HL-60/S4 treated with retinoic acid at 250 ng/mL for 4 days and 3 days (cell line): ENCODE results near the gene CDH13.

ENCODE experiments used
- in situ Hi-C: fragments of 300-500 bp; cut with MboI; formaldehyde crosslinking; loops from 2 replicates; pipeline ENCODE4 v1.7.0; 2022; ENCODE audit warnings: low sequenced_read_pairs

The CDH13 gene

GRCh38 chr16:82625066-82625968, 1.5 kb upstream of the CDH13 start:
- in situ Hi-C loops: no loop called here

GRCh38 chr16:82628088-82628423, 1.3 kb downstream of the CDH13 start:
- in situ Hi-C loops: no loop called here

DNA sequence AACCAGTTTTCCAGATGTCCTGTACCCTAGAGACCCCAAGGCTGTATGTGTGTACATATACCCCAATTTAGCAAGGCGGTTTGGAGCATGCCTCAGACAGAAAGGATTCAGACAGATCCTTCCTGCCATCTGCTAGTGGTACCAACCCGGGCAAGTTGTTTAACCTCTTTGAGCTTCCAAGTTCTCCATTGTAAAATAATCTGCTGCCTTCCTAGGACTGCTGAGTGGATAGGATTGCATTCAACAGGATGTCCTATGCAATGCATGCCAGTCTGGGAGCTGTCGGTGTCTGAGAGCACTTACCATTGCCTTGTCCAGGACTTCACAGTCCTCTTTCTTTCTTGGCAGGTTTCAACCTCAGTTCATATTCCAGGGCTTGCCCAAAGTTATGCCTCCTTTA, 1.9 kb downstream of the CDH13 start:
- in situ Hi-C loops: no loop called here

DNA sequence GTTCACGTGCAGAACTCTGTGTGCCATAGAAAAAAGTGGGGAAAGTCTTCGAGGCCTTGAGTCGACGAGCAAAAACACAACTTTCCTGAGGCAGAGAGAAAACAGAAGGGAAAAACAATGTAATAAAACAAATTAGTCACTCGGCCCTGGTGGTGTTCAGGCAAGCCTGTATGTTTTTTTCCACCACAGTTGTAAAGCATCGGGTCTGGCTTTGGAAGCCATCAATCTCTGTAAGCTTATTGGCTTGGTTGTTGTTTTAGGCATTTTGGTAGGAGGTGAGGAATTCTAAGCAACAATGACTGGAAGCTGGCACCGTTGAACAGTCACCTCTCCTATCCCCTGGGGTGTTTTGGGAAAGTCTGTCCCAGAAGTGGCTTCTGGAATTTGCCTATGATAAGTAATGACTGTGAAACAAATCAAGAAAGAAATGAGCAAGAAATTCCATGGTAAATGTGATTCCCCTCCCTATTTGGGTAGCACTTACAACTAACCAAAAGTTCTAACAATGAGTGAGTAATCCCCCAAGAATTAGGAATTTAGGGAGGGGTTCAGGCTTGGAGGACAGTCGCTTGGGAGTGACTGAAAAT, 2.8 kb downstream of the CDH13 start:
- in situ Hi-C loops: no loop called here

- in situ Hi-C loops: no loop called here
Measured at GRCh38 chr16:82630219-82630618, 3.5 kb downstream of the CDH13 start.

- in situ Hi-C loops: no loop called here
Measured at GRCh38 chr16:82630688-82631087, 3.9 kb downstream of the CDH13 start.

DNA sequence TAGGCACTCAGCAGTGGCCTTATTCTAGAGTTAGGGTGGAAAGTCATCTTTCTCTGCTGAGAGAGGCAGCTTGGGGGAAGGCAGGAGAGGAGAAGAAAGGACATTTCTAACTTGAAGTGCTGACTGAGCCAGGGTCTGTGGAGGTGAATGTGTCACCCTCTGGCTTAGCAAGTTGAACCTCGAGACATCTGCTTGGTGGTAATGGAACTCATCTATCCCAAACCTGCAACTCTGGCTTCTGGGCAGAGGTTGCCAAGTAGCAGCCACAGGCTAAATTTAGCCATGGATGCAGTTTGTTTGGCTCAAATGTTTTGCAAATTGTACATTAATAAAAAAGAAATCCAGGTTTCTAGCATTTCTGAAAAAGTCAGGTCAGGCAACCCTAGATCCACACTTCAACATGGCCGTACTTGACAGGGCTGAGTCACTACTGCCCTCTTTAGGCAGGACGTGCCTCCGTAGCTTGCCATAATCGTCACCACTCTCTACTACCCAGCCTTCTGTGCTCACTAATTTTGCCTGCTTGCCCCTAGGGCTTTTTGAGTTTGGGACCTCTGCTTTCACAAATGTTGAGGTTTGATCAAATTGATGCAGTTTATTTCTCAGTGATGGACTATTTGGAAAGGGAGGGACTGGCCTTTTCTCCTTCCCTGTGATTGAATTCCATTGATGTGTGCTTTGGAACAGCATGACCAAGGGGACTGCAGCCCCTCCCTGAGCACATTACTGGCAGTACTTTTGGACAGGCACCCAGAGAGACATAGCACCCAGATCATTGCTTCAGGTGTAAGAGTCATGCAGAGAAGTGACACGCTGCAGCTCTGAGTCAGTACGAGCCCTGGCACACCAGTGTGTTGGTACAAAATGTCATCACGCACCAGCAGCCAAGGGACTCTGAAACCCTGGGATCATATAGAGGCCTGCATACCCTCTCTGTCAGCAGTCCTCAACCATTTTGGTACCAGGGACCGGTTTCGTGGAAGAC, 5.2 kb downstream of the CDH13 start:
- in situ Hi-C loops: no loop called here

- in situ Hi-C loops: no loop called here
Measured at GRCh38 chr16:82633964-82634600, 7.3 kb downstream of the CDH13 start.

DNA sequence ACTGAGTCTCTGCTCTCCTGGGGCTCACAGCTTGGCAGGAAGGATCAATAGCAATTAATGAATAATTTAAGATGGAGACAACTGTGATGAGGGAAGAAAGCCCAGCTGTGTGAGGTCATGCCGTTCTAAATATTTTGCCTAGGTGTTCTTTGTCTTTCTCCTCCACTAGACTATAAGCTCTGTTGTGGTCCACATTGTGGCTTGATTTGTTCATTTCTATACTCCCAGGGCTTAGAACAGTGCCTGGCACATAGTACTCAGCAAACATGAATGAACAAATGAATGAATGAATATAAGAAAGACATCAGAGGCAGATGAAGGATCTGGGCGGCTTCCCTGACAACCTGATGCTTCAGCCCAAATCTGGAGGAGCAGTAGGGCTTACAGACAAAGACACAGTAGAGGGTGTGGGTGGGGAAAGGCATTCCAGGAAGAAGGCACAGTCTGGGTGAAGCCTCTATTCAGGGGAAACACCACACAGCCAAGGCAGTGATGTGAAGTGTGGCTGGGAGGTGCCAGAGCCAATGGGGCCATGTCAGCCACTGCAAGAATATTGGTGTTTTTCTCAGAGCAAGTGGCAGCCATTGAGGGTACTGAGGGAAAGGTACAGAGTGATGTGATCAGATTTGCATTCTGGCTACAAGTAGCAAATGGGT, 8.3 kb downstream of the CDH13 start:
- in situ Hi-C loops: no loop called here

- in situ Hi-C loops: no loop called here
Measured at GRCh38 chr16:82636485-82636884, 9.7 kb downstream of the CDH13 start.

- in situ Hi-C loops: no loop called here
Measured at GRCh38 chr16:82636958-82637357, 10.2 kb downstream of the CDH13 start.

DNA sequence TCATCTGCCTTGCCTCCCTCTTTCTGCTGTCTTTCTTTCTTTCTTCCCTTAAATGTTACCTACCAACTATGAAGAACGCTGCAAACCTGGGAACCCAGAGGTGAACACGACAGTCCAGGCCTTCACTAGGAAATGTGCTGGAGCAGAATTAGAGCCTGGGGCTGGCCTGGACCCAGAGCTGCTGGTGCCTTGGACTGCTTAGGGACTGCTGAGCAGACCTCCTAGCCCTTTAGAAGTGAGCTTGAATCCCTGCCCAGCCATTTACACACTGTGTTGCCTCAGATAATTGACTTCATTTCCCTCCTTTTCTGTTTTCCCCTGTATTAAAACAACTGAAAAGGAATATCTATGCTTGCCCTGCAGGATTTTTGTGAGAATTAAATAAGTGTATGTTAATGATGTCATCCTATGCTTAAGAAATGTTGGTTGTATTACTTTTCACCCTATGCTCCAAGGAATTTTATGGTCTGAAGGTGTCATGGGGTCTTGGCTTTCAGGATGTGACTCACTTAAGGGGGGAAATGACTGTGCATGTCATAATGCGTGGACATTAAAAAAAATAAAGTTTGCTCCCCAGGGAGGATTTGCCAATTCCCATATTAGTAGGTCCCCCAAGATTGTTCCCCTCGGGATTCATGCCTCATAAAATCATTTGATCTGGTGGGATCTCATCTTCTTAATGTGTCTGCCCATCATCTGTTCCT, 11.5 kb downstream of the CDH13 start:
- in situ Hi-C loops: no loop called here

DNA sequence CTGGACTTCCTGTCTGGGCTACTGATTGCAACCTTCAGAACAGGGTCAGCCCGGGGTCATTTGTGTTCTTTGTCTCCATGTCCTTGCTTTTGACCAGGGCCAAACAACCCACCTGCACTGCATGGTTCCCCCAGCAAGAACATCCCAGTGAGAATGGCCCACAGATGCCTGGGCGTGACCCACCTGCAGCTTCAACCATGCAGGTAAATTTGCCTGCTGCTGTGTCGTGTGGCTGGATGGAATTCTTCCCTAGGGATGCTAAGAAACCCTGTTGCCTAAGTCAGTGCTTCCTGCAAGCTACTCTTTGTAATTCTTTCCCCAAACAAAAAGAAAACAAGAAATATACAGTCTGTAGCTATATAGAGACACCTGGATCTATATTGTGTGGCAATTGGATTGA, 12.5 kb downstream of the CDH13 start:
- in situ Hi-C loops: no loop called here

GRCh38 chr16:82639666-82640336, 13.0 kb downstream of the CDH13 start:
- in situ Hi-C loops: no loop called here

GRCh38 chr16:82641336-82641984, 14.7 kb downstream of the CDH13 start:
- in situ Hi-C loops: no loop called here

DNA sequence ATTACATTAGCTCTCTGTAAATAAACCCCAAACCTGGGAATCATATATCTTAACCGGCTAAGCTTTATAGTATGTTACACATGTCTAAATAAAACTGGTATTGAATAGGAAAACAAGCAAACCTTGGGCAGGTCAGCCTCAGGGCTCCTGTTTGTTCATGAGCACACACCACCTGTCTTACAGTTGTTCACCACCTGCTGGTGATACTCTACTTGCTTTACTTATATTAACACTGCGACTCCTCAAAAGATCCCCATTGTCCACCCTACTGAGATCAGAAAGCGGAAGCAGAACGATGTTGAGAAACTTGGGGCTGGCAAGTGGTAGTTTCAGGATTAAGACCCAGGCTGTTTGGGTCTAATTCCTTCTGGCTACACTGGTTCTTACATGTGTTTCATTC, 16.4 kb downstream of the CDH13 start:
- in situ Hi-C loops: no loop called here

DNA sequence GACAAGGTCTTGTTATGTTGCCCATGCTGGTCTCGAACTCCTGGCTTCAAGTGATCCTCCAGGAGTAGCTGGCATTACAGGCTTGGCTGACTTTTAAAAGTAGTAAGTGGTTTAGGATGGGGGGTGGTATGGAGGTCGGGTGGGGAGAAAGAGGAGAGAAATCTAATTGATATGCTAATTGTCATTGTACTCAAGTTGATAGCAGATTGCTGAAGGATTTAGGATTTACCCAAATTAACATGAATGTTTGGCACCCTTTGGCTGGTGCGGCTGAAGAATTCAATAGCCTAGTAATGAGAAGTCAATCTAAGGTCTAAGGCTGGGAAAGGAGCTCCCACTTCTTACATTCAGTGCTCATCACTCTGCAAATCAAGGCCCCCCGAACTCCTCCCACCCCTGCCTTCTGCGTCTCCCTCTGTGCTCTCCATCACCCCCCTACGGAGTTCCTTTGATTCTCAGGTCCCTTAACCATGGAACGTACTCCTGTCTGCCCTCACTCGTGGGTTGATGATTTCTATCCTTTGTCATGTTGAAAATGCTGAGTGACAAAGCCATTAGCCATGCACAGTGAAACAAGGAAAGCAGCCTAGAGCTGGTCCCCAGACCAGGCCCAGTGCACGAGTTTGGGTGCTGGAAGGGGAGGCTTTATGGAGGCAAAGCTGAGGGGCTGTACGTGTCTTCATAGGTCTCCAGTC, 17.3 kb downstream of the CDH13 start:
- in situ Hi-C loops: no loop called here

DNA sequence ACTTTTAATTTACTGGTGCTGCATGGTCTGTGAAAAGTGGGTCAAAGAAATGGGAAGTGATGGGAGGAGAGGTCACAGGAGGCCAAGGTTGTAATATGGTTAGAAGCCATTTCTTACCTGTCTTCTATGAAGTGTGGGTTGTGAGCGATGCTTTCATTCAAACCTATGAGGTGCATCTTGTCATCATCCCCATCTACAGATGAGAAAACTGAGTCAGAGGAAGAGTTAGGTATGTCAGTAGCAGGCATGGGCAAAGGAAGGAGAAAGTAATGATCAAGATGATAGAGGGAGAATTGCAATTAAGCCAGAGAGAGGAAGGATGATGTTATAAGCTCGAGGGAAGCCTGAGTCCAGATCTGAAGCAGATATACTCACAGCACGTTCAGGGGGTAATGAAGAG, 19.7 kb downstream of the CDH13 start:
- in situ Hi-C loops: no loop called here
